IMR-90 (cell line): Measurements from ENCODE around the gene EPM2AIP1. TPM values are rescaled to one million over a fixed set of nuclear protein-coding genes. Genes with fewer than 3 reads are reported as not detected.
"Not testable (repeated sequence)": the region's sequence is repeated elsewhere in the genome, so short reads cannot be mapped to it uniquely, and the experiment has no call there.

ENCODE experiments used
- ATAC-seq: fragments of 200-7000 bp; cut with Tn5 transposase; 2 replicates; pipeline ENCODE4 v1.9.1; 2020; ENCODE audit warnings: low read depth, mild to moderate bottlenecking, moderate library complexity
- BruUV-seq: library from RNA; stranded (reverse); fragments of 400-500 nt; replicated peaks from 2 replicates; lab custom pipeline; 2021; lab: Mats Ljungman, UMichigan
- CTCF ChIA-PET: fragments of 300-600 bp; formaldehyde crosslinking; extraction: SDS; loops from one replicate; lab custom pipeline; 2021; ENCODE audit warnings: antibody characterized with exemption; lab: Yijun Ruan, JAX
- POLR2A ChIA-PET: fragments of 300-600 bp; sonication (Branson Sonifier 250); formaldehyde crosslinking; loops from one replicate; lab custom pipeline; 2022; ENCODE audit warnings: antibody characterized with exemption; ENCODE audit not compliant: unreplicated experiment; lab: Charles Lee
- DNase-seq: peaks from one replicate; pipeline ENCODE4 v3.0.0; 2013
- H2AFZ ChIP-seq: replicated peaks from 2 replicates; pipeline ENCODE3; 2013; ENCODE audit warnings: low read length, mild to moderate bottlenecking; ENCODE audit not compliant: poor library complexity
- H2AK5ac ChIP-seq: 2 replicates; pipeline ENCODE4 v1.6.1; 2013; ENCODE audit warnings: low read depth, low read length, inconsistent platforms
- H2AK9ac ChIP-seq: replicated peaks from 2 replicates; pipeline ENCODE3; 2013; ENCODE audit warnings: mild to moderate bottlenecking, low read depth, low read length, moderate library complexity; ENCODE audit not compliant: poor library complexity
- H2BK120ac ChIP-seq: 2 replicates; pipeline ENCODE4 v1.6.1; 2013; ENCODE audit warnings: low read depth, low read length, inconsistent platforms
- H2BK15ac ChIP-seq: 3 replicates; pipeline ENCODE4 v1.6.1; 2013; ENCODE audit warnings: low read depth, low read length, inconsistent platforms
- H2BK20ac ChIP-seq: 2 replicates; pipeline ENCODE4 v1.6.1; 2013; ENCODE audit warnings: low read depth, mild to moderate bottlenecking, inconsistent platforms, low read length, moderate library complexity
- H2BK5ac ChIP-seq: 2 replicates; pipeline ENCODE4 v1.6.1; 2013; ENCODE audit warnings: mild to moderate bottlenecking, low read depth, low read length, inconsistent platforms; ENCODE audit not compliant: poor library complexity, severe bottlenecking
- H3K14ac ChIP-seq: replicated peaks from 2 replicates; pipeline ENCODE4 v1.6.1; 2013; ENCODE audit warnings: low read depth, low read length, inconsistent platforms
- H3K18ac ChIP-seq: 2 replicates; pipeline ENCODE4 v1.6.1; 2013; ENCODE audit warnings: low read depth, low read length, control low read depth
- H3K23ac ChIP-seq: 2 replicates; pipeline ENCODE4 v1.6.1; 2013; ENCODE audit warnings: low read depth, low read length, inconsistent platforms
- H3K27ac ChIP-seq: 2 replicates; pipeline ENCODE4 v1.5.1; 2013; ENCODE audit warnings: mild to moderate bottlenecking, control low read depth, low read length; ENCODE audit not compliant: insufficient read depth
- H3K27me3 ChIP-seq: 2 replicates; pipeline ENCODE4 v1.6.1; 2013; ENCODE audit warnings: low read length; ENCODE audit not compliant: control insufficient read depth, insufficient read depth
- H3K36me3 ChIP-seq: 2 replicates; pipeline ENCODE4 v1.6.1; 2013; ENCODE audit warnings: low read length, mixed read lengths; ENCODE audit not compliant: control insufficient read depth, insufficient read depth
- H3K4ac ChIP-seq: 2 replicates; pipeline ENCODE4 v1.6.1; 2013; ENCODE audit warnings: low read depth, low read length, inconsistent platforms
- H3K4me1 ChIP-seq: 2 replicates; pipeline ENCODE4 v1.6.1; 2013; ENCODE audit warnings: low read length, mixed read lengths; ENCODE audit not compliant: control insufficient read depth, insufficient read depth
- H3K4me2 ChIP-seq: 2 replicates; pipeline ENCODE4 v1.6.1; 2013; ENCODE audit warnings: low read depth, mild to moderate bottlenecking, control low read depth, low read length, moderate library complexity
- H3K4me3 ChIP-seq: 2 replicates; pipeline ENCODE4 v1.5.1; 2013; ENCODE audit warnings: low read depth, mild to moderate bottlenecking, control low read depth, low read length, moderate library complexity; ENCODE audit not compliant: insufficient read depth
- H3K56ac ChIP-seq: 2 replicates; pipeline ENCODE4 v1.6.1; 2013; ENCODE audit warnings: low read length, inconsistent platforms; ENCODE audit not compliant: insufficient read depth; ENCODE audit errors: extremely low read depth
- H3K79me1 ChIP-seq, 2 experiments: 2 replicates each; pipeline ENCODE4 v1.6.1; 2013; ENCODE audit warnings: low read length in 2 of 2, inconsistent platforms in 1 of 2, low read depth in 1 of 2
- H3K9ac ChIP-seq: 2 replicates; pipeline ENCODE4 v1.6.1; 2013; ENCODE audit warnings: low read depth, low read length, control low read depth
- H3K9me1 ChIP-seq: 2 replicates; pipeline ENCODE4 v1.6.1; 2013; ENCODE audit warnings: low read length, inconsistent platforms; ENCODE audit not compliant: insufficient read depth
- H3K9me3 ChIP-seq: 2 replicates; pipeline ENCODE4 v1.6.1; 2013; ENCODE audit warnings: low read length; ENCODE audit not compliant: control insufficient read depth, insufficient read depth
- H4K20me1 ChIP-seq: 2 replicates; pipeline ENCODE4 v1.6.1; 2013; ENCODE audit warnings: low read length, inconsistent platforms; ENCODE audit not compliant: insufficient read depth
- H4K5ac ChIP-seq: 2 replicates; pipeline ENCODE4 v1.6.1; 2013; ENCODE audit warnings: mild to moderate bottlenecking, low read depth, low read length, control low read depth
- H4K8ac ChIP-seq, 2 experiments: 2 replicates each; pipeline ENCODE4 v1.6.1; 2013; ENCODE audit warnings: low read depth in 2 of 2, low read length in 2 of 2, control low read depth in 1 of 2, inconsistent platforms in 1 of 2
- H4K91ac ChIP-seq: 2 replicates; pipeline ENCODE4 v1.6.1; 2013; ENCODE audit warnings: low read depth, low read length, inconsistent platforms; ENCODE audit not compliant: insufficient read depth
- WGBS, 2 experiments: methylation state at CpG; one replicate each; pipeline versions ENCODE4 v1.1.5 to v1.1.7; 2013; ENCODE audit warnings: missing lambda C conversion rate in 2 of 2; ENCODE audit not compliant: insufficient read length in 1 of 2; ENCODE audit errors: extremely low coverage in 2 of 2; 5-methylcytosine and 5-hydroxymethylcytosine counted together
- dilution Hi-C: fragments of 300-500 bp; cut with HindIII; formaldehyde crosslinking; loops from one replicate; pipeline ENCODE4 v1.14.3; 2018; ENCODE audit warnings: low sequenced_read_pairs; ENCODE audit not compliant: unreplicated experiment
- in situ Hi-C: fragments of 300-500 bp; cut with MboI; formaldehyde crosslinking; loops from 3 replicates; pipeline ENCODE4 v1.14.3; 2019; ENCODE audit warnings: low sequenced_read_pairs, inconsistent platforms, mixed read lengths
- intact Hi-C: fragments of 100-400 bp; cut with micrococcal nuclease; formaldehyde crosslinking; loops from 2 replicates; pipeline ENCODE4 v1.10.0; 2022
- polyA plus RNA-seq, 3 experiments: library from polyadenylated mRNA; depleted of rRNA; stranded (reverse); fragments of >200 nt; gene quantifications; 2 replicates each; pipeline ENCODE4 v1.2.3, GENCODE V29; 2012; ENCODE audit warnings: low replicate concordance in 1 of 3
- total RNA-seq: library from RNA; depleted of rRNA; stranded (reverse); fragments of >200 nt; gene quantifications from 2 replicates; pipeline ENCODE4 v1.2.3, GENCODE V29; 2012

EPM2AIP1 gene
- total and polyA plus RNA-seq, 2 of the 4 experiments (the other 2 are of a cell fraction), result 6.4 to 13.4 TPM

DNA sequence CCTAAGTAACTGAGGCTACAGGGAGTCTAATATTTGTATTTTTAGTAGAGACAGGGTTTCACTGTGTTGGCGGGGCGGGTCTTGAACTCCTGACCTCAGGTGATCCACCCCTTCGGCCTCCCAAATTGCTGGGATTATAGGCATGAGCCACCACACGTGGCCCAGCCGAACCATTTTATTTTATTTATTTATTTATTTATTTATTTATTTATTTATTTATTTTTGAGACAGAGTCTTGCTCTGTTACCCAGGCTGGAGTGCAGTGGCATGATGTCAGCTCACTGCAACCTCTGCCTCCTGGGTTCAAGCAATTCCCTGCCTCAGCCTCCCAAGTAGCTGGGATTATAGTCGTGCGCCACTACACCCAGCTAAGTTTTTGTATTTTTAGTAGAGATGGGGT, 29.9 kb downstream of the EPM2AIP1 start:
- H2BK5ac ChIP-seq, H3K56ac ChIP-seq, ATAC-seq, H2BK120ac ChIP-seq, H4K20me1 ChIP-seq, H3K27me3 ChIP-seq, intact Hi-C loops, H3K79me1 ChIP-seq, H3K36me3 ChIP-seq, CTCF ChIA-PET, H3K14ac ChIP-seq, dilution Hi-C loops, H3K18ac ChIP-seq, BruUV-seq, H3K23ac ChIP-seq, H3K4ac ChIP-seq, H2BK20ac ChIP-seq, in situ Hi-C loops, H3K9me1 ChIP-seq, H2AK5ac ChIP-seq, H2BK15ac ChIP-seq, H2AFZ ChIP-seq, H3K9ac ChIP-seq, H3K4me3 ChIP-seq, H3K27ac ChIP-seq, H4K8ac ChIP-seq, H3K4me2 ChIP-seq, H2AK9ac ChIP-seq, H3K4me1 ChIP-seq, H4K5ac ChIP-seq, H4K91ac ChIP-seq, H3K9me3 ChIP-seq, DNase-seq: not testable (repeated sequence)
- whole genome bisulfite sequencing, 2 experiments, result no CpG with 5 or more reads among the region's 7 CpGs
- POLR2A ChIA-PET, result interaction anchor here (0.7 kb wide), 1 partner anchor 31 kb away, joined by 3 read pairs; the partner anchor contains the start of gene MLH1
